HG02970 (cell line): ENCODE measurements around the gene FAM216A.
"Not testable (repeated sequence)": the region's sequence is repeated elsewhere in the genome, so short reads cannot be mapped to it uniquely, and the experiment has no call there.

Experiments
- ATAC-seq: cut with Tn5 transposase; IDR thresholded peaks from one replicate; pipeline ENCODE4 v1.9.1; 2021; ENCODE audit warnings: mild to moderate bottlenecking, moderate library complexity, moderate number of reproducible peaks; ENCODE audit not compliant: unreplicated experiment, low FRiP score

Gene FAM216A

GRCh38 chr12:110468214-110469048 lies at the start of gene FAM216A, which contains the start of gene GPN3:
Gene FAM216A (plus strand): TSS chr12:110468845. CDS start chr12:110468876, 31 bp downstream.
Gene GPN3 (minus strand): TSS chr12:110468257. CDS start chr12:110468203, 54 bp downstream.
- ATAC-seq: peak; percentile 77

GRCh38 chr12:110420644-110421043 lies 48.0 kb upstream of the FAM216A start:
- ATAC-seq: not testable (repeated sequence)

- ATAC-seq: no peak
Measured at GRCh38 chr12:110421159-110421661, 47.4 kb upstream of the FAM216A start.

- ATAC-seq: no peak
Measured at GRCh38 chr12:110421701-110422100, 46.9 kb upstream of the FAM216A start.

GRCh38 chr12:110424237-110424636 lies 44.4 kb upstream of the FAM216A start:
- no peak for ATAC-seq

- ATAC-seq: no peak
Measured at GRCh38 chr12:110426406-110426805, 42.2 kb upstream of the FAM216A start.

GRCh38 chr12:110429676-110430075 lies 39.0 kb upstream of the FAM216A start:
- ATAC-seq: not testable (repeated sequence)

- ATAC-seq: no peak
Measured at GRCh38 chr12:110431957-110432587, 36.6 kb upstream of the FAM216A start.

- ATAC-seq: no peak
Measured at GRCh38 chr12:110436231-110436630, 32.4 kb upstream of the FAM216A start.

GRCh38 chr12:110444455-110444854 lies 24.2 kb upstream of the FAM216A start:
- no peak for ATAC-seq

- peak; percentile 93 for ATAC-seq
Measured at GRCh38 chr12:110449799-110450497, 18.7 kb upstream of the FAM216A start, which contains the start of gene ARPC3. Gene ARPC3 (minus strand): TSS chr12:110450337. CDS start chr12:110450260, 77 bp downstream.

GRCh38 chr12:110451263-110451662 lies 17.4 kb upstream of the FAM216A start:
- ATAC-seq: no peak

- ATAC-seq: no peak
Measured at GRCh38 chr12:110453569-110454296, 14.9 kb upstream of the FAM216A start.

GRCh38 chr12:110458756-110459155 lies 9.9 kb upstream of the FAM216A start:
- no peak for ATAC-seq

- not testable (repeated sequence) for ATAC-seq
Measured at GRCh38 chr12:110461189-110461588, 7.5 kb upstream of the FAM216A start.

- ATAC-seq: no peak
Measured at GRCh38 chr12:110465024-110465423, 3.6 kb upstream of the FAM216A start.

GRCh38 chr12:110465765-110466164 lies 2.9 kb upstream of the FAM216A start:
- ATAC-seq: not testable (repeated sequence)

- no peak for ATAC-seq
Measured at GRCh38 chr12:110466791-110467190, 1.9 kb upstream of the FAM216A start.

GRCh38 chr12:110467847-110468213 lies 815 bp upstream of the FAM216A start:
- no peak for ATAC-seq

- no peak for ATAC-seq
Measured at GRCh38 chr12:110475426-110475825, 6.8 kb downstream of the FAM216A start.
